Mucosa of stomach (tissue), 1 donor: Measurements from ENCODE around the gene UBE4B.

Experiments used
- H3K27me3 ChIP-seq: one replicate; pipeline ENCODE4 v1.7.0; 2013; ENCODE audit warnings: mild to moderate bottlenecking, low read length; ENCODE audit not compliant: control insufficient read depth, insufficient read depth
- H3K36me3 ChIP-seq: one replicate; pipeline ENCODE4 v1.7.0; 2013; ENCODE audit warnings: low read length; ENCODE audit not compliant: control insufficient read depth, insufficient read depth
- H3K4me1 ChIP-seq: one replicate; pipeline ENCODE4 v1.7.0; 2013; ENCODE audit warnings: mild to moderate bottlenecking, low read length; ENCODE audit not compliant: control insufficient read depth, insufficient read depth
- H3K4me3 ChIP-seq: one replicate; pipeline ENCODE4 v1.7.0; 2013; ENCODE audit warnings: low read length
- H3K9ac ChIP-seq: one replicate; pipeline ENCODE4 v1.7.0; 2013; ENCODE audit warnings: mild to moderate bottlenecking, low read length, moderate library complexity
- H3K9me3 ChIP-seq: one replicate; pipeline ENCODE4 v1.7.0; 2013; ENCODE audit warnings: mild to moderate bottlenecking, low read length, moderate library complexity; ENCODE audit not compliant: control insufficient read depth
- donor health status: Pancreatic carcinoma.

Gene UBE4B

DNA sequence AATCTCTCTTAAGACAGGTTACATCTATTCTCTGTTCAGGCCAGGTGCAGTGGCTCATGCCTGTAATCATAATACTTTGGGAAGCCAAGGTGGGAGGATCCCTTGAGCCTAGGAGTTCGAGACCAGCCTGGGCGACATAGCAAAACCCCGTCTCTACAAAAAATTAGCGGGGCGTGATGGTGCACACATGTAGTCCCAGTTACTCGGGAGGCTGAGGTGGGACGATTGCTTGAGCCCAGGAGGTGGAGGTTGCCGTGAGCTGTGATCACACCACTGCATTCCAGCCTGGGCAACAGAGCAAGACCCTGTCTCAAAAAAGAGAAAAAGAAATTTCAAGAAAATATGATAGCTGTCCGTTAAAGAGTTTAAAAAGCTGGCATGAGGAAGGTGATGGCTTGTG is 43.0 kb downstream of the UBE4B start:
- Histone ChIP-seq H3K36me3 (no peaks in the 10 kb centered on the region), H3K9ac (no peak overlapping the region), H3K4me1 (no peaks in the 10 kb centered on the region)

DNA sequence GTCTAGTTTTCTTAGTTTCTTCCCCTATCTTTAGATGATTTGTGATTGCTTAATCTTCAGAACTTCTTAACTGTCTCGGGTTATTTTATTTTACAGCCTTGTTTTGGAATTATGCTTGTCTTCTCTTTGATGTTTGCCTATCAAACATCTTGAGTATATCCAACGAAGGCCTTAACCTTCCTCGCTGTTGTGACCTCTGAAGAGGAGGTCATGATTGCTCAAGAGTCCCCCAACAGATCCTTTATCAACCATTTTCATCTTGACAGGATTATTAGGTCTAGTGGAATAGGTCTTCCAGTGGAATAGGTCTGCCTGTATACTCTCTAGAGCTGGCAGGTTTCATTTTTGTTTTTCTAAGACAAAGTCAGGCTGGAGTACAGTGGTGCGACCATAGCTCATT is 45.7 kb downstream of the UBE4B start:
- Histone ChIP-seq H3K4me3 (no peak overlapping the region), H3K27me3 (no peaks in the 10 kb centered on the region), H3K9me3 (no peaks in the 10 kb centered on the region), H3K9ac (no peak overlapping the region), H3K4me1 (no peaks in the 10 kb centered on the region), H3K36me3 (no peaks in the 10 kb centered on the region)

More for the DNA sequence above, 43.0 kb downstream of the UBE4B start:
- Histone ChIP-seq H3K9me3 (no peaks in the 10 kb centered on the region), H3K4me3 (no peak overlapping the region), H3K27me3 (no peaks in the 10 kb centered on the region)

DNA sequence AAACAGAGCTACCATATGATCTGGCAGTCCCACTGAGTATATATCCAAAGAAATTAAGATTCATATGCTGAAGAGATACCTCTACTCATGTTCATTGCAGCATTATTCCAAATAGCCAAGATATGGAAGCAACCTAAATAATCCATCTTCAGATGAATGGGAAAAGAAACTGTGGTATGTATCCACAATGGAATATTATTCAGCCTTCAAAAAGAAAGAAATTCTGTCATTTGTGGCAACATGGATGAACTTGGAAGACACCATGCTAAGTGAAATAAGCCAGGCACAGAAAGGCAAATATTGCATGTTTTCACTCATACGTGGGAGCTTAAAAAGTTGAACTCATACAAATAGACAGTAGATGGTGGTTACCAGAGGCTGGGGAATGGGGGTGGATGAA is 47.8 kb downstream of the UBE4B start:
- Histone ChIP-seq H3K4me1 (no peaks in the 10 kb centered on the region), H3K27me3 (no peaks in the 10 kb centered on the region), H3K9me3 (no peaks in the 10 kb centered on the region), H3K36me3 (no peaks in the 10 kb centered on the region), H3K9ac (no peak overlapping the region), H3K4me3 (no peak overlapping the region)

DNA sequence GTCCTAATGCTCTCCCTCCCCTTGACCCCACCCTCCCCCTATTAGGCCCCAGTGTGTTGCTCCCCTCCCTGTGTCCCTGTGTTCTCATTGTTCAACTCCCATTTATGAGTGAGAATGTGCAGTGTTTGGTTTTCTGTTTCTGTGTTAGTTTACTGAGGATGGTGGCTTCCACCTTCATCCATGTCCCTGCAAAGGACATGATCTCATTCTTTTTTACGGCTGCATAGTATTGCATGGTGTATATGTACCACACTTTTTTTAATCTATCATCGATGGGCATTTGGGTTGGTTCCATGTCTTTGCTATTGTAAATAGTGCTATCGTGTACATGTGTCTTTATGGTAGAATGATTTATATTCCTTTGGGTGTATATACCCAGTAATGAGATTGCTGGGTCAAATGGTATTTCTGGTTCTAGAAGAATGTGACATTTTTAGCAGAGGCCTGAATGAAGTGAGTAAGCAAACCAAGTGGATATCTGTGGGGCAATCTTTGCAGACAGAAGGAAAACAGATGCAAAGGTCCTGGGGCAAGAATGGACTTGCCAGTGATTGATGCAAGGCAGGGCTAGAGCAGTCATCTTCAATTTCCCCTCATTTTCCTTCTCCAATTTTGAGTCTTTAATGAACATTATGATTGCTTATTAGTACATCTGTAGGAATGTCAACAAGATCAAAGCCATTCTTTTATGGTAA is 50.2 kb downstream of the UBE4B start:
- Histone ChIP-seq H3K27me3 (no peaks in the 10 kb centered on the region), H3K9me3 (no peaks in the 10 kb centered on the region), H3K9ac (no peak overlapping the region), H3K36me3 (no peaks in the 10 kb centered on the region), H3K4me1 (no peaks in the 10 kb centered on the region), H3K4me3 (no peak overlapping the region)

DNA sequence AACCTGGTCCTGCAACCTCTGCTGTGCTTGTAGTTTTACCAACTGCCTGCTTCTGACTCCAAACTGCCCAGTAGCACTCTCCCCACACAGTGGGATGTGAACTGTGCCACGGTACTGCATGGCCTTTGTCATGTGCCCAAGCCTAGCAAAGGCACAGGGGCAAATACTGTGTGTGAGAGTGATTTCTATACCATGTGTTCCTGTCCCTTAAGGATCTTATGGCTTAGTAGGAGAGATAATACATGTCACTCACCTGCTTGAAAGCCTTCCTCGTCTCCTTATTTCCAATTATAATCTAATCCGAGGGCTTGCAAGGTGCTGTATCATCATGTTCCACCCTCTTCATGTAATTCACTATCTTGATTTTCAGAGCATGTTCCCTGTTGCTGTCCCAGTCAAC is 51.3 kb downstream of the UBE4B start:
- Histone ChIP-seq H3K9ac (no peak overlapping the region), H3K9me3 (no peaks in the 10 kb centered on the region), H3K36me3 (no peaks in the 10 kb centered on the region), H3K4me1 (no peaks in the 10 kb centered on the region), H3K4me3 (no peak overlapping the region), H3K27me3 (no peaks in the 10 kb centered on the region)

DNA sequence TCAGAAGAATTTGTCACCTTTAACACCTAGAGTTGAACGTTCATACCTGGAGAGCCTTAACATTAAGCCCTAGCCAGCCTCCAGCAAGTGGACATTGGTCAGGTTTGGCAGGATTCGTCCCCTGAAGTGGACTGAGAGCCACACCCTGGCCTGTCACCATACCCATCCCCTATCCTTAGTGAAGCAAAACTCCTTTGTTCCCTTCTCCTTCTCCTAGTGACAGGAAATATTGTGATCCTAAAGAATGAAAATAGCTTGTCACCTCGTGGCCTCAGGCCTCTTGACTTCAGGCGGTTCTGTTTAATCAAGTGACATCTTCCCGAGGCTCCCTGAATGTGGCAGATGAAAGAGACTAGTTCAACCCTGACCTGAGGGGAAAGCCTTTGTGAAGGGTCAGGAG is 52.3 kb downstream of the UBE4B start:
- H3K4me1 ChIP-seq: no peaks in the 10 kb centered on the region
- no peak overlapping the region for H3K4me3 ChIP-seq
- H3K9me3 ChIP-seq: no peaks in the 10 kb centered on the region
- H3K9ac ChIP-seq: no peak overlapping the region
- no peaks in the 10 kb centered on the region for H3K27me3 ChIP-seq
- H3K36me3 ChIP-seq: no peaks in the 10 kb centered on the region

DNA sequence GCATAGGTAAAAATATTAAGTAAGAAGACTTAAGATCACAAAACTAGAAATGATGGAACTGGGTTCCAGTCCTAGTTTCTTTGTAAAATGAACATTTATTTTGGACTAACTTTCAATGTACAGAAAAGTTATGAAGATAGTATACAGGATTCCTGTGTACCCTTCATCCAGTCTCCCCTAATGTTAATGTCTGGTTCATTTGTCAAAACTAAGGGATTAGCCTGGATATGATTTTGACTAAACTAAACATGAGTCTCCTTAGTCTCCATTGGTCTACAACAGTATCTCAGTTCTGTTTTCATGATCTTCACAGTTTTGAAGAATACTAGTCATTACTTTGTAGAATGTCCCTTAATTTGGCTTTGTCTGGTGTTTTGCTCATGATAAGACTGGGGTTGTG is 54.5 kb downstream of the UBE4B start:
- Histone ChIP-seq H3K36me3 (no peaks in the 10 kb centered on the region), H3K9ac (no peak overlapping the region), H3K9me3 (no peaks in the 10 kb centered on the region), H3K4me3 (no peak overlapping the region), H3K4me1 (no peaks in the 10 kb centered on the region), H3K27me3 (no peaks in the 10 kb centered on the region)

DNA sequence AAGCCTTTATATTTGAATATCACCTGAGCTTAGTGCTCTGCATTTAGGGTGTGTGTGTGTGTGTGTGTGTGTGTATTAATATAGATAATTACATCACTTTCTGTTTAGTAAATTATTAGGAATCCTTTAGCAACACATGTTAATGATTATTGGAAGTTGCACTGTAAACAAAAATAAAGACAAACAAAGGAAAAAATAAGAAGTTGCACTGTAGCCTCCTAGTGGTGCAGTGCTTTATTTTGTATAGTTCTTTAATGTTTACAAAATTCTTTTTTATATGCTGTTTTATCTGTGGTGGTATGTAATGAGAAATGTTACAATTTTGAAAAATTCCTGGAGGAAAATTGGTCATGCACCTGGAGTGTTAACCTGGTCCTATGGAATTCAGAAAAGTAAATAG is 69.2 kb downstream of the UBE4B start:
- no peaks in the 10 kb centered on the region for H3K9me3 ChIP-seq
- no peak overlapping the region for H3K9ac ChIP-seq
- no peak overlapping the region for H3K4me3 ChIP-seq
- no peaks in the 10 kb centered on the region for H3K4me1 ChIP-seq
- peaks cover 5% of the 10 kb centered on the region for H3K36me3 ChIP-seq
- H3K27me3 ChIP-seq: no peaks in the 10 kb centered on the region

DNA sequence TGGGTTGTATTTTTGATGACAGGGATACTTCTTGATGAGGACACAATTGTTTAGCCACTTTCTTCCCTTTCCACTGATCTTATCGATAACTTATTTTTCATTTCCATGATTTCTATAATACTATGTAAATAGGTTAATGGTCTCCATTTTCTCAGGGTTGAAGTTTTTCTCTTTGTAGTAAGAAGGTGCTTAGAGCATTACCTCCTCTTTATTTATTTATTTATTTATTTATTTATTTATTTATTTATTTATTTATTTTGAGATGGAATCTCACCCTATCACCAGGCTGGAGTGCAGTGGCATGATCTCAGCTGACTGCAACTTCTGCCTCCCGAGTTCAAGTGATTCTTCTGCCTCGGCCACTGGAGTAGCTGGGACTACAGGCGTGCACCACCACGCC is 70.4 kb downstream of the UBE4B start:
- Histone ChIP-seq H3K9me3 (no peaks in the 10 kb centered on the region), H3K4me3 (no peak overlapping the region), H3K36me3 (peaks cover 5% of the 10 kb centered on the region), H3K27me3 (no peaks in the 10 kb centered on the region), H3K4me1 (no peaks in the 10 kb centered on the region), H3K9ac (no peak overlapping the region)

DNA sequence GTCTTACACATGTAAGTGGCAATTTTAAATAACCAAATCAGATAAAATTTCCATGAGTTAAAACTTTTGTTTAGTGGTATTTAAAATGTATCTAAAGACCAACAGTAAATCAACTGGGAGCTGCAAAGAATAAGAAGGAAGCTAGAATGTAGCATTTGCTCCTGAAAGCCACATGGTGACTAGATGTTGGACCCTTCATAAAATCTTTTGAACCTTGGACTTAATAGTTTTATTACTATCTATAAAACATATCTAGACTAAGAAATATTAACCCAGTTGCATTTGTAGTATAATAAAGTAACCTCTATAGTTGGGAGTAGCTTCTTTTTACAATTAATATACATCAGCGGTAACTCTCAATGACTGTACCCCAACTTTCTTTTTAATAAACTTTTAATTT is 72.1 kb downstream of the UBE4B start:
- H3K36me3 ChIP-seq: peaks cover 9% of the 10 kb centered on the region
- no peak overlapping the region for H3K4me3 ChIP-seq
- H3K9ac ChIP-seq: no peak overlapping the region
- no peaks in the 10 kb centered on the region for H3K4me1 ChIP-seq
- no peaks in the 10 kb centered on the region for H3K9me3 ChIP-seq
- H3K27me3 ChIP-seq: no peaks in the 10 kb centered on the region

DNA sequence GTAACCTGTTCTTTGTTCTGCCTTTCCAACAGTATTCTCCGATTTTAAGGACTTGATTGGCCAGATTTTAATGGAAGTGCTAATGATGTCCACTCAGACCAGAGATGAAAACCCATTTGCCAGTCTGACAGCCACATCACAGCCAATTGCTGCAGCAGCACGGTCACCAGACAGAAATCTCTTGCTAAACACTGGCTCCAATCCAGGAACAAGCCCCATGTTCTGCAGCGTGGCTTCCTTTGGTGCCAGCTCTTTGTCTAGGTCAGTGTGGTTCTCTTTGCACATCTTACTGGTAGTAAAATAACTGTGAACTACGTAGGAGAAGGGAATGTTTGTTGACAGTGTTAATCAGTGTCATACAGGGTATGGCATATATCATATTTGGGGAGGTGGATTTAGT is 72.7 kb downstream of the UBE4B start:
- Histone ChIP-seq H3K9me3 (no peaks in the 10 kb centered on the region), H3K4me3 (no peak overlapping the region), H3K36me3 (peaks cover 9% of the 10 kb centered on the region), H3K4me1 (no peaks in the 10 kb centered on the region), H3K27me3 (no peaks in the 10 kb centered on the region), H3K9ac (no peak overlapping the region)

DNA sequence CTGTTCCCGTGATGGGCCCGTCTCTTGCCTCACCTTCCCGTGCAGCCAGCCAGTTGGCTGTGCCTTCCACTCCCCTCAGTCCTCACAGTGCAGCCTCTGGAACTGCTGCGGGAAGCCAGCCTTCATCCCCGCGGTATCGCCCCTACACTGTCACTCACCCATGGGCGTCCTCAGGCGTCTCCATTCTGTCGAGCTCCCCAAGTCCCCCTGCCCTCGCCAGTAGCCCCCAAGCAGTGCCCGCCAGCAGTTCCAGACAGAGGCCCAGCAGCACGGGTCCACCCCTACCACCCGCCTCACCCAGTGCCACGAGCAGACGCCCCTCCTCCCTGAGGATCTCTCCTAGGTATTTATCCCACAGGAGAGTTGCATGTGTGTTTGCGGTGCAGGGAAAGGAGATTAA is 73.5 kb downstream of the UBE4B start:
- Histone ChIP-seq H3K9me3 (no peaks in the 10 kb centered on the region), H3K4me3 (no peak overlapping the region), H3K27me3 (no peaks in the 10 kb centered on the region), H3K36me3 (peaks cover 9% of the 10 kb centered on the region), H3K4me1 (no peaks in the 10 kb centered on the region), H3K9ac (no peak overlapping the region)
